GM12865 (cell line): Measurements from ENCODE around the gene IL15RA.

Experiments used
- DNase-seq: peaks from one replicate; pipeline ENCODE4 v3.0.0; 2010; ENCODE audit warnings: low read depth
- H3K4me3 ChIP-seq: 2 replicates; pipeline ENCODE4 v1.5.1; 2011; ENCODE audit warnings: mild to moderate bottlenecking, low read depth, low read length, control low read depth
- CTCF ChIP-seq: IDR thresholded peaks from 2 replicates; pipeline ENCODE4 v1.5.1; 2011; ENCODE audit warnings: low read length, control low read depth, low read depth, inconsistent platforms; ENCODE audit not compliant: insufficient read depth; ENCODE audit errors: missing control alignments

IL15RA gene

GRCh38 chr10:6012121-6012905 lies 35.0 kb upstream of the IL15RA start:
- no peak for TF ChIP-seq CTCF
- DNase-seq: no peak
- H3K4me3 ChIP-seq: no peak overlapping the region

GRCh38 chr10:6011558-6011957 lies 34.2 kb upstream of the IL15RA start:
- no peak for DNase-seq
- no peak for TF ChIP-seq CTCF
- no peak overlapping the region for H3K4me3 ChIP-seq

- TF ChIP-seq CTCF: no peak
- DNase-seq: no peak
- H3K4me3 ChIP-seq: no peak overlapping the region
Measured at GRCh38 chr10:6010569-6010968, 33.2 kb upstream of the IL15RA start.

- no peak for TF ChIP-seq CTCF
- DNase-seq: no peak
- H3K4me3 ChIP-seq: no peak overlapping the region
Measured at GRCh38 chr10:6009961-6010360, 32.6 kb upstream of the IL15RA start.

- H3K4me3 ChIP-seq: no peak overlapping the region
Measured at GRCh38 chr10:6009150-6009549, 31.8 kb upstream of the IL15RA start.

GRCh38 chr10:6008497-6009142 lies 31.3 kb upstream of the IL15RA start:
- DNase-seq: no peak
- no peak overlapping the region; the same call in 1 of the 2 replicates for H3K4me3 ChIP-seq
- no peak for TF ChIP-seq CTCF

More at GRCh38 chr10:6009150-6009549, 31.8 kb upstream of the IL15RA start:
- no peak for TF ChIP-seq CTCF
- DNase-seq: peak; percentile 33
